Measurements from ENCODE around the gene TMEFF2. TPM values are rescaled to one million over a fixed set of nuclear protein-coding genes. Genes with fewer than 3 reads are reported as not detected.
A peak's percentile ranks its signal among the peaks of the same experiment; 100 is the strongest.

Gene TMEFF2
- polyA plus RNA-seq, 1 of the 3 experiments (the other 2 are of a cell fraction), result 5.4 TPM

- Histone ChIP-seq H3K4me1 (ENCODE audit: control insufficient read depth in 1 of 2, insufficient read depth in 2 of 2, low read depth in 1 of 2, low read length in 1 of 2) (peaks cover 0 to 5% of the 10 kb centered on the region in 2 experiments; a peak in 1 of 4 replicates), H3K9me2 (no peaks in the 10 kb centered on the region), H3K36me3 (replicated peaks in 1 of 2; ENCODE audit: control insufficient read depth in 1 of 2, insufficient read depth in 2 of 2, low read length in 1 of 2) (no peaks in the 10 kb centered on the region), H3K27ac (ENCODE audit: low read depth in 2 of 2, low read length in 1 of 2) (no peak overlapping the region), H3K79me2 (ENCODE audit: insufficient read depth) (no peaks in the 10 kb centered on the region), H3K9me3 (no peaks in the 10 kb centered on the region), H3F3A (replicated peaks; ENCODE audit: insufficient read depth) (no peaks in the 10 kb centered on the region), H2AFZ (ENCODE audit: low read depth) (no peak overlapping the region), H3K4me2 (no peak overlapping the region), H3K4me3 (ENCODE audit: low read depth in 2 of 2, low read length in 1 of 2) (no peak overlapping the region), H3K9ac (no peak overlapping the region), H4K20me1 (ENCODE audit: insufficient read depth) (no peaks in the 10 kb centered on the region), H3K27me3 (ENCODE audit: insufficient read depth) (no peaks in the 10 kb centered on the region)
- ChIA-PET POLR2A (no interaction called here), CTCF (interaction anchor here (0.6 to 0.7 kb wide), 2 partner anchors 41 to 254 kb away, joined by 3 read pairs; no protein-coding TSS in a partner anchor)
- DNase-seq, result no peak
- 73% methylated on average over 3 of the region's 3 CpGs for WGBS (ENCODE audit: low lambda C conversion rate)
- TF ChIP-seq PBX3 (IDR thresholded peaks at IDR 0.05) (no peak), YY1 (IDR thresholded peaks at IDR 0.05; ENCODE audit: low read depth) (no peak), ZBTB33 (IDR thresholded peaks at IDR 0.05; ENCODE audit: borderline replicate concordance, low read depth) (no peak), RAD21 (IDR thresholded peaks at IDR 0.05; ENCODE audit: low read length) (no peak), FOSL2 (IDR thresholded peaks at IDR 0.05; ENCODE audit: borderline replicate concordance, low read depth) (0 out of 2 replicates have a peak, but pooled peaks have one; percentile 14), TAF1 (IDR thresholded peaks at IDR 0.05; ENCODE audit: borderline replicate concordance, low read depth, low read length) (no peak)
Observed at GRCh38 chr2:191950132-191950874, 244.4 kb downstream of the TMEFF2 start.

GRCh38 chr2:191947235-191947634 is 247.5 kb downstream of the TMEFF2 start:
- TF ChIP-seq FOXJ3 (CRISPR knock-in tag; IDR thresholded peaks at IDR 0.05) (no peak), YY1 (IDR thresholded peaks at IDR 0.05; ENCODE audit: low read depth) (no peak), RXRA (IDR thresholded peaks at IDR 0.05; ENCODE audit: borderline replicate concordance, low read depth) (no peak), GABPA (IDR thresholded peaks at IDR 0.05; ENCODE audit: low read depth) (no peak), CHD2 (IDR thresholded peaks at IDR 0.05; ENCODE audit: low read length, partially characterized antibody) (no peak), SMC3 (IDR thresholded peaks at IDR 0.05; ENCODE audit: low read depth, low read length) (no peak), REST (IDR thresholded peaks at IDR 0.05; ENCODE audit: low read depth, low read length) (no peak)
- Histone ChIP-seq H3K36me3 (replicated peaks in 1 of 2; ENCODE audit: control insufficient read depth in 1 of 2, insufficient read depth in 2 of 2, low read length in 1 of 2) (no peaks in the 10 kb centered on the region), H3K27me3 (ENCODE audit: insufficient read depth) (no peaks in the 10 kb centered on the region), H3K4me1 (ENCODE audit: control insufficient read depth in 1 of 2, insufficient read depth in 2 of 2, low read depth in 1 of 2, low read length in 1 of 2) (peaks cover 7 to 10% of the 10 kb centered on the region in 2 experiments; a peak in 3 of 4 replicates), H3K27ac (ENCODE audit: low read depth in 2 of 2, low read length in 1 of 2) (no peak overlapping the region), H3K4me2 (no peak overlapping the region), H3K4me3 (ENCODE audit: low read depth in 2 of 2, low read length in 1 of 2) (no peak overlapping the region), H3K79me2 (ENCODE audit: insufficient read depth) (no peaks in the 10 kb centered on the region), H3K9me3 (no peaks in the 10 kb centered on the region), H4K20me1 (ENCODE audit: insufficient read depth) (no peaks in the 10 kb centered on the region), H3K9ac (no peak overlapping the region), H3F3A (replicated peaks; ENCODE audit: insufficient read depth) (no peaks in the 10 kb centered on the region), H3K9me2 (no peaks in the 10 kb centered on the region), H2AFZ (ENCODE audit: low read depth) (no peak overlapping the region)
- CTCF ChIA-PET, result no interaction called here
- no peak for DNase-seq
- WGBS (ENCODE audit: low lambda C conversion rate), result 89% methylated on average over 6 of the region's 6 CpGs
- POLR2A ChIA-PET, result no interaction called here
